Lung (tissue), 12 donors: ENCODE data around the gene ELK4. TPM values are rescaled to one million over a fixed set of nuclear protein-coding genes. Genes with fewer than 3 reads are reported as not detected.

Experiments
- ATAC-seq: fragments of 200-7000 bp; cut with Tn5 transposase; one replicate; pipeline ENCODE4 v1.9.1; 2020; ENCODE audit warnings: moderate number of reproducible peaks; ENCODE audit not compliant: insufficient read depth, low FRiP score
- DNase-seq, 3 donors: peaks; one replicate each; pipeline ENCODE4 v3.0.0-alpha.2; 2013 to 2017
- H3K27ac ChIP-seq, 2 donors: one replicate each; pipeline ENCODE4 v1.5.1; 2013; ENCODE audit warnings: mild to moderate bottlenecking in 2 of 2, moderate library complexity in 2 of 2, control low read depth in 1 of 2, inconsistent platforms in 1 of 2, low read depth in 1 of 2, low read length in 1 of 2
- H3K27me3 ChIP-seq, 3 donors: one replicate each; pipeline ENCODE4 v1.5.1; 2013; ENCODE audit warnings: low read length in 2 of 3; ENCODE audit not compliant: control insufficient read depth in 3 of 3, insufficient read depth in 3 of 3
- H3K36me3 ChIP-seq, 4 donors: one replicate each; pipeline ENCODE4 v1.5.1; 2013; ENCODE audit warnings: low read length in 4 of 4, mild to moderate bottlenecking in 1 of 4, moderate library complexity in 1 of 4; ENCODE audit not compliant: control insufficient read depth in 4 of 4, insufficient read depth in 4 of 4
- H3K4me1 ChIP-seq, 5 donors: one replicate each; pipeline ENCODE4 v1.5.1; 2013; ENCODE audit warnings: low read length in 5 of 5, mild to moderate bottlenecking in 2 of 5, moderate library complexity in 1 of 5; ENCODE audit not compliant: control insufficient read depth in 5 of 5, insufficient read depth in 5 of 5
- H3K4me3 ChIP-seq: one replicate; pipeline ENCODE4 v1.5.1; 2013; ENCODE audit warnings: mild to moderate bottlenecking, control low read depth, moderate library complexity
- H3K9ac ChIP-seq, 2 donors: one replicate each; pipeline ENCODE4 v1.5.1; 2013; ENCODE audit warnings: low read length in 2 of 2, control low read depth in 1 of 2; ENCODE audit not compliant: insufficient read depth in 1 of 2
- H3K9me3 ChIP-seq, 4 donors: one replicate each; pipeline ENCODE4 v1.5.1; 2013; ENCODE audit warnings: low read length in 3 of 4, mild to moderate bottlenecking in 1 of 4, moderate library complexity in 1 of 4; ENCODE audit not compliant: control insufficient read depth in 4 of 4, insufficient read depth in 3 of 4
- WGBS, 2 donors: extraction: QIAGEN DNeasy Blood & Tissue Kit; methylation state at CpG; one replicate each; pipeline ENCODE4 v1.1.7; 2013; 5-methylcytosine and 5-hydroxymethylcytosine counted together
- polyA plus RNA-seq, 2 donors: library from polyadenylated mRNA; stranded (reverse); fragments of 200-250 nt; gene quantifications; one replicate each; pipeline ENCODE4 v1.2.1, GENCODE V29; 2013
- total RNA-seq, 2 donors: library from RNA; depleted of rRNA in 1 of 2; stranded (reverse); fragments of >200 nt in 1 of 2; gene quantifications; one replicate each; pipeline ENCODE4 v1.2.1, GENCODE V29; 2014 to 2021
- TF ChIP-seq, protein P1 (sequence below): IDR thresholded peaks from 2 replicates; pipeline ENCODE4 v1.5.1; 2012; ENCODE audit warnings: mild to moderate bottlenecking; ENCODE audit errors: control extremely low read depth, extremely low read depth
- donor health status: control.
- donor health status: control.
- donor health status: Bipolar disorder and iron deficiency.
- donor health status: healthy.
- donor health status: DM: yes; HTN: yes; CAD: no.

The ELK4 gene
- total and polyA plus RNA-seq, 4 donors = 5.0 to 46.7 (median 17.8) TPM

DNA sequence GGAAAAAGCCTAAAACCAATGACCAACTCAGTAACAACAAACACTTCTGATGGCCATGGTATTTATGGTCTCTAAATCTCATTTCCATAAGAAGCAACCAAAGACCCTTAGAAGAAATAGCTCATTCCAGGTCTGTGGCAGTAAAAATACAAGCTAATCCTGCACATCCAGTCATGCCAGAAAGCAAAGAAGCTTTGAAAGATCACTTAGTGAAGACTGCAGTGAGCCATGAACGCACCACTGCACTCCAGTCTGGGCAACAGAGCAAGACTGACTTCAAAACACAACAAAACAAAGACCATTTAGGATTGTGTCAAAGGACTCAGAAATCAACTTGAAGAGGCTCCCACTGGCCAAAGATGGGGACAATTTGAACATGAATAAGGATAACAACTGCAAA is 18.4 kb upstream of the ELK4 start:
- no peak overlapping the region for H3K9ac ChIP-seq
- H3K4me1 ChIP-seq = no peaks in the 10 kb centered on the region
- DNase-seq (no peak), ATAC-seq (no peak)
- H3K27me3 ChIP-seq = no peaks in the 10 kb centered on the region
- H3K36me3 ChIP-seq = no peaks in the 10 kb centered on the region
- WGBS, 2 donors = 90 to 94% methylated on average over 1 of the region's 1 CpG
- no peak overlapping the region for H3K4me3 ChIP-seq
- no peaks in the 10 kb centered on the region for H3K9me3 ChIP-seq
- no peak overlapping the region for H3K27ac ChIP-seq
- TF ChIP-seq, protein P1, sequence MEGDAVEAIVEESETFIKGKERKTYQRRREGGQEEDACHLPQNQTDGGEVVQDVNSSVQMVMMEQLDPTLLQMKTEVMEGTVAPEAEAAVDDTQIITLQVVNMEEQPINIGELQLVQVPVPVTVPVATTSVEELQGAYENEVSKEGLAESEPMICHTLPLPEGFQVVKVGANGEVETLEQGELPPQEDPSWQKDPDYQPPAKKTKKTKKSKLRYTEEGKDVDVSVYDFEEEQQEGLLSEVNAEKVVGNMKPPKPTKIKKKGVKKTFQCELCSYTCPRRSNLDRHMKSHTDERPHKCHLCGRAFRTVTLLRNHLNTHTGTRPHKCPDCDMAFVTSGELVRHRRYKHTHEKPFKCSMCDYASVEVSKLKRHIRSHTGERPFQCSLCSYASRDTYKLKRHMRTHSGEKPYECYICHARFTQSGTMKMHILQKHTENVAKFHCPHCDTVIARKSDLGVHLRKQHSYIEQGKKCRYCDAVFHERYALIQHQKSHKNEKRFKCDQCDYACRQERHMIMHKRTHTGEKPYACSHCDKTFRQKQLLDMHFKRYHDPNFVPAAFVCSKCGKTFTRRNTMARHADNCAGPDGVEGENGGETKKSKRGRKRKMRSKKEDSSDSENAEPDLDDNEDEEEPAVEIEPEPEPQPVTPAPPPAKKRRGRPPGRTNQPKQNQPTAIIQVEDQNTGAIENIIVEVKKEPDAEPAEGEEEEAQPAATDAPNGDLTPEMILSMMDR = no peak

DNA sequence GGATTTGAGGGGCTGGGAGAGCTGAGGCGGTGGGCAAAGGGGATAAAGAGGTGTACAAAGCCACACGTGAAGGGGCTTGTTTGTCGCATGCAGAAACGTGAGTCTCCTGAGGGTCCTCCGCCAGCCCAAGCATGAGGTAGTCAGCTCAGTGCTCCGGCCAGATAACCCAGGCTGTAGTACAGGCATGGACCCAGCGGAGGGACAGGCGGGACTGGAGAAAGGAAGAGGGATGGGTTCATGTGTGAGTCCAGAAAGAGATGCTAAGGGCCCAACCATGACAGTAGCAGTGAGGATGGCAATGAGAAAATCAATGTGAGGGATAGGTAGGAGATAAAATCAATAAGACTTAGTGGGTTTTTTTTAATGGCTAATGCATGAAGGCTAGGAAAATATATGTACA is 13.7 kb upstream of the ELK4 start:
- WGBS, 2 donors = 91 to 95% methylated on average over 8 of the region's 8 CpGs
- Histone ChIP-seq H3K4me3 (no peak overlapping the region), H3K9ac (no peak overlapping the region), H3K9me3 (no peaks in the 10 kb centered on the region), H3K27me3 (no peaks in the 10 kb centered on the region), H3K4me1 (no peaks in the 10 kb centered on the region), H3K36me3 (no peaks in the 10 kb centered on the region), H3K27ac (no peak overlapping the region)
- ATAC-seq = no peak
- TF ChIP-seq, protein P1 = no peak
- DNase-seq = no peak

DNA sequence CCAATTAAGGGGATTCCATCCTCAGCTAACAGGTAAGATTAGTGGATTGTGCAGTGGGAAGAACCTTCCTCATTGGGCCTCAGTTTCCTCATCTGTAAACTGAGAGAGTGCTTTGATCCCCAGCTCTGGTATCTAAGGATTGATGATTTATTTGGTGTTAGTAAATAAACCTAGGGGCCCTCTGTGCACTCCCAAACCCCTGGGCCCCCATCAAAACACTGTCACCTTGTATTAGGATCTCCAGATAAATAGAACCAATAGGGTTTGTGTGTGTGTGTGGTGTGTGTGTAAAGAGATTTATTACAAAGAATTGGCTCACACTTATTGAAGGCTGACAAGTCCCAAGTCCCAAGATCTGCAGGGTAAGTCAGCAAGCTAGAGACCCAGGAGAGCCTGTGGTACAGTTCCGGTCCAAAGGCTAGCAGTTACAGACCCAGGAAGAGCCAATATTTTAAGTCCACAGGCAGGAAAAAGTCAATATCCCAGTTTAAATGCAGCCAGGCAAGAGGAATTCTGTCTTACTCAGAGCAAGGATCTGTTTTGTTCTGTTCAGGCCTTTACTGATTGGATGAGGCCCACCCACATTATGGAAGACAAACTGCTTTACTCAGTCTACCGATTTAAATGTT is 11.0 kb upstream of the ELK4 start:
- H3K9ac ChIP-seq = no peak overlapping the region
- TF ChIP-seq, protein P1 = no peak
- DNase-seq (no peak), ATAC-seq (no peak)
- H3K4me1 ChIP-seq = no peaks in the 10 kb centered on the region
- no peaks in the 10 kb centered on the region for H3K9me3 ChIP-seq
- no peak overlapping the region for H3K4me3 ChIP-seq
- H3K27me3 ChIP-seq = no peaks in the 10 kb centered on the region
- WGBS, 2 donors = 93 to 94% methylated on average over 2 of the region's 2 CpGs
- H3K27ac ChIP-seq = no peak overlapping the region
- no peaks in the 10 kb centered on the region for H3K36me3 ChIP-seq

DNA sequence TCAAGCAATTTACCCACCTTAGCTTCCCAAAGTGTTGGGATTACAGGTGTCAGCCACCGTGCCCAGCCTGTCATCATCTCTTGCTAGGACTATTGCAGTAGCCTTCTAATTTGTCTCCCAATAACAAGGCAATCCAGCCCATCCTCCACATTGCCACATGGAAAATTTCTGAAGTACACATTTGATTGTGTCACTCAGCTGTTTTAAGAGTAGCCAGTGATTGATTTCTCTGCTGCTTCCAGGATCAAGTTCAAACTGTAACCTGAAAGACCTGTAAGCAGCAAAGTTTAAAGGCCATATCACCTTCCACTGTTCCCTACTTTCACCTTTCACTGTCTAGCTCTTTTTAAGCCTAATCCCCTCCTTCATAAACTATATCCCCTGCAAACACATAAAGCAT is 7.8 kb upstream of the ELK4 start:
- DNase-seq (no peak), ATAC-seq (no peak)
- TF ChIP-seq, protein P1 = no peak
- Histone ChIP-seq H3K4me3 (no peak overlapping the region), H3K27me3 (no peaks in the 10 kb centered on the region), H3K27ac (no peak overlapping the region), H3K36me3 (no peaks in the 10 kb centered on the region), H3K9me3 (no peaks in the 10 kb centered on the region), H3K4me1 (peaks cover 0 to 4% (median 0%) of the 10 kb centered on the region in 5 donors), H3K9ac (no peak overlapping the region)
- WGBS, 2 donors = 96 to 100% methylated on average over 1 of the region's 1 CpG
